Measurements from ENCODE around the gene GNG5.
"Not testable (repeated sequence)": the region's sequence is repeated elsewhere in the genome, so short reads cannot be mapped to it uniquely, and the experiment has no call there.

Gene GNG5

GRCh38 chr1:84488107-84488506 lies 18.3 kb downstream of the GNG5 start:
- DNase-seq (ENCODE audit: low spot score) = no peak

GRCh38 chr1:84481317-84481716 lies 25.1 kb downstream of the GNG5 start:
- no peak for DNase-seq (ENCODE audit: low spot score)

GRCh38 chr1:84480650-84481049 lies 25.7 kb downstream of the GNG5 start:
- no peak for DNase-seq (ENCODE audit: low spot score)

GRCh38 chr1:84479998-84480397 lies 26.4 kb downstream of the GNG5 start:
- peak; percentile 34 for DNase-seq (ENCODE audit: low spot score)

GRCh38 chr1:84478876-84479868 lies 27.2 kb downstream of the GNG5 start, which contains the start of gene RPF1:
Gene RPF1 (plus strand): TSS chr1:84479266. CDS start chr1:84479282, 16 bp downstream.
- DNase-seq (ENCODE audit: low spot score) = peak; percentile 83

- DNase-seq (ENCODE audit: low spot score) = no peak
These were observed 30.2 kb downstream of the GNG5 start for GRCh38 chr1:84476225-84476624.

GRCh38 chr1:84467298-84467697 lies 39.1 kb downstream of the GNG5 start:
- DNase-seq (ENCODE audit: low spot score) = no peak

GRCh38 chr1:84462118-84462517 lies 44.3 kb downstream of the GNG5 start:
- no peak for DNase-seq (ENCODE audit: low spot score)

- no peak for DNase-seq (ENCODE audit: low spot score)
These were observed 53.9 kb downstream of the GNG5 start for GRCh38 chr1:84452436-84452835.

GRCh38 chr1:84450910-84451309 lies 55.5 kb downstream of the GNG5 start:
- DNase-seq (ENCODE audit: low spot score) = no peak

GRCh38 chr1:84448704-84449103 lies 57.7 kb downstream of the GNG5 start:
- DNase-seq (ENCODE audit: low spot score) = not testable (repeated sequence)

Data from cerebellar cortex (tissue), 1 donor.